Activated B cell treated with CpG ODN at 0.5 μM for 24 hours (primary cell): ENCODE results near the gene HS3ST3B1. TPM values are rescaled to one million over a fixed set of nuclear protein-coding genes. Genes with fewer than 3 reads are reported as not detected.
A peak's percentile ranks its signal among the peaks of the same experiment; 100 is the strongest.

Experiments
- ATAC-seq: fragments of 200-7000 bp; cut with Tn5 transposase; one replicate; pipeline ENCODE4 v1.10.0; 2021; ENCODE audit warnings: low read depth, mild to moderate bottlenecking, moderate library complexity
- CTCF ChIA-PET: fragments of 350-600 bp; sonication (Branson Sonifier 250); formaldehyde crosslinking; loops from one replicate; lab custom pipeline; 2021; ENCODE audit warnings: antibody characterized with exemption; lab: Charles Lee
- POLR2A ChIA-PET: fragments of 350-600 bp; sonication (Branson Sonifier 250); formaldehyde crosslinking; loops from one replicate; lab custom pipeline; 2021; ENCODE audit warnings: antibody characterized with exemption; lab: Charles Lee
- DNase-seq: peaks from one replicate; pipeline ENCODE4 v3.0.0; 2022
- H3K27ac Mint-ChIP-seq: one replicate; pipeline ENCODE4 v1.8.0; 2020; ENCODE audit warnings: mixed read lengths
- H3K27me3 Mint-ChIP-seq: one replicate; pipeline ENCODE4 v1.8.0; 2021; ENCODE audit warnings: mixed read lengths
- H3K36me3 Mint-ChIP-seq: one replicate; pipeline ENCODE4 v1.8.0; 2021; ENCODE audit warnings: low read depth, mixed read lengths
- H3K4me1 Mint-ChIP-seq: one replicate; pipeline ENCODE4 v1.8.0; 2021; ENCODE audit warnings: mixed read lengths
- H3K4me3 Mint-ChIP-seq: one replicate; pipeline ENCODE4 v1.8.0; 2020; ENCODE audit warnings: mild to moderate bottlenecking, mixed read lengths
- H3K9me3 Mint-ChIP-seq: one replicate; pipeline ENCODE4 v1.8.0; 2020; ENCODE audit warnings: mixed read lengths
- CTCF ChIP-seq: fragments of 200-600 bp; IDR thresholded peaks from one replicate; pipeline ENCODE4 v1.8.0; 2022; ENCODE audit warnings: antibody characterized with exemption, mild to moderate bottlenecking
- intact Hi-C: fragments of 100-400 bp; cut with micrococcal nuclease; formaldehyde crosslinking; loops from one replicate; pipeline ENCODE4 v1.15.1; 2024
- total RNA-seq: library from RNA; stranded (reverse); gene quantifications from 2 replicates; pipeline ENCODE4 v1.2.3, GENCODE V29; 2022

HS3ST3B1 gene
- total RNA-seq, 1 donor from 2014 or later = 3.3 TPM

GRCh38 chr17:14298947-14299279 lies 2.0 kb upstream of the HS3ST3B1 start:
- CTCF ChIA-PET = no interaction called here

GRCh38 chr17:14299280-14300141 lies 1.4 kb upstream of the HS3ST3B1 start:
- ChIA-PET CTCF (no interaction called here), POLR2A (no interaction called here)
- Mint-ChIP-seq H3K27me3 (peaks cover 54% of the 10 kb centered on the region), H3K36me3 (peaks cover 2% of the 10 kb centered on the region), H3K27ac (peak overlapping the region; percentile 72), H3K4me3 (peak overlapping the region; percentile 87), H3K4me1 (peaks cover 52% of the 10 kb centered on the region), H3K9me3 (peaks cover 4% of the 10 kb centered on the region)
- no peak for TF ChIP-seq CTCF
- ATAC-seq (no peak), DNase-seq (peak; percentile 37)
- intact Hi-C loops = loop anchor here (2.0 to 5.0 kb wide), 5 partner anchors 87 to 1275 kb away; no protein-coding TSS in a partner anchor

More at GRCh38 chr17:14298947-14299279, 2.0 kb upstream of the HS3ST3B1 start:
- Mint-ChIP-seq H3K27ac (no peak overlapping the region), H3K36me3 (peaks cover 2% of the 10 kb centered on the region), H3K27me3 (peaks cover 58% of the 10 kb centered on the region), H3K9me3 (peaks cover 4% of the 10 kb centered on the region), H3K4me1 (peaks cover 50% of the 10 kb centered on the region), H3K4me3 (peak overlapping the region; percentile 87)
- no peak for TF ChIP-seq CTCF
- POLR2A ChIA-PET = interaction anchor here (0.6 kb wide), 2 partner anchors 129 to 167 kb away, joined by 3 to 6 read pairs; no protein-coding TSS in a partner anchor
- intact Hi-C loops = no loop called here
- DNase-seq (no peak), ATAC-seq (no peak)

DNA sequence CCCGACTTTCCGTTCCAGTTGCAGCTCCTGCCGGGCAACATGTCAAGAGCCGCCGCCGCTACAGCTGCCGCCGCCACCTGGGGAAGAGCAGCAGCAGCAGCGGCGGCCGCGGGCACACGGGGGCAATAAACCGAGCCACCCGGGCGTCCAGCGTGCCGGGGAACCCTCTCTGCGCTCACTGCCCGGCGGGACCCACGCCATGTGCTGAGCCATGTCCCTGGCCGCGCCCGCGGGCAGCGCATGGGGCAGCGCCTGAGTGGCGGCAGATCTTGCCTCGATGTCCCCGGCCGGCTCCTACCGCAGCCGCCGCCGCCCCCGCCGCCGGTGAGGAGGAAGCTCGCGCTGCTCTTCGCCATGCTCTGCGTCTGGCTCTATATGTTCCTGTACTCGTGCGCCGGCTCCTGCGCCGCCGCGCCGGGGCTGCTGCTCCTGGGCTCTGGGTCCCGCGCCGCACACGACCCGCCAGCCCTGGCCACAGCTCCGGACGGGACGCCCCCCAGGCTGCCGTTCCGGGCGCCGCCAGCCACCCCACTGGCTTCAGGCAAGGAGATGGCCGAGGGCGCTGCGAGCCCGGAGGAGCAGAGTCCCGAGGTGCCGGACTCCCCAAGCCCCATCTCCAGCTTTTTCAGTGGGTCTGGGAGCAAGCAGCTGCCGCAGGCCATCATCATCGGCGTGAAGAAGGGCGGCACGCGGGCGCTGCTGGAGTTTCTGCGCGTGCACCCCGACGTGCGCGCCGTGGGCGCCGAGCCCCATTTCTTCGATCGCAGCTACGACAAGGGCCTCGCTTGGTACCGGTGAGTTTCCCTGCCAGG lies 604 bp downstream of the HS3ST3B1 start:
- peak overlapping the region; percentile 86 for H3K27ac Mint-ChIP-seq
- ATAC-seq = no peak
- intact Hi-C loops = loop anchor here (1.0 to 5.0 kb wide), 13 partner anchors 36 to 1697 kb away; partner anchors contain the start of genes COX10, TTC19 and ZSWIM7
- no peak for TF ChIP-seq CTCF
- H3K4me1 Mint-ChIP-seq = peaks cover 58% of the 10 kb centered on the region
- peaks cover 2% of the 10 kb centered on the region for H3K36me3 Mint-ChIP-seq
- DNase-seq = no peak
- H3K9me3 Mint-ChIP-seq = peaks cover 4% of the 10 kb centered on the region
- peak overlapping the region; percentile 87 for H3K4me3 Mint-ChIP-seq
- ChIA-PET CTCF (interaction anchor here (1.0 to 3.9 kb wide), 9 partner anchors 51 to 708 kb away, joined by 3 to 20 read pairs (median 6); partner anchors contain the start of gene HS3ST3A1), POLR2A (interaction anchor here (0.6 to 2.9 kb wide), 12 partner anchors 8 to 1283 kb away, joined by 3 to 30 read pairs (median 6); partner anchors contain the start of genes COX10 and ELAC2)
- H3K27me3 Mint-ChIP-seq = peaks cover 46% of the 10 kb centered on the region

- no peak for TF ChIP-seq CTCF
- Mint-ChIP-seq H3K9me3 (peaks cover 4% of the 10 kb centered on the region), H3K27me3 (peaks cover 41% of the 10 kb centered on the region), H3K4me3 (peak overlapping the region; percentile 87), H3K4me1 (peaks cover 55% of the 10 kb centered on the region), H3K27ac (peak overlapping the region; percentile 86), H3K36me3 (peaks cover 2% of the 10 kb centered on the region)
- intact Hi-C loops = loop anchor here (1.0 to 5.0 kb wide), 10 partner anchors 35 to 1697 kb away; partner anchors contain the start of genes TTC19 and ZSWIM7
- CTCF ChIA-PET = interaction anchor here (0.9 to 3.9 kb wide), 8 partner anchors 50 to 708 kb away, joined by 3 to 20 read pairs (median 7); partner anchors contain the start of gene HS3ST3A1
- peak; percentile 60 for DNase-seq
- POLR2A ChIA-PET = interaction anchor here (0.6 to 2.9 kb wide), 9 partner anchors 50 to 1284 kb away, joined by 3 to 30 read pairs (median 6); partner anchors contain the start of genes COX10 and ELAC2
- ATAC-seq = peak; percentile 28
Measured at GRCh38 chr17:14302091-14302430, 1.2 kb downstream of the HS3ST3B1 start.
